ENCODE data around the gene SLC9B2. TPM values are rescaled to one million over a fixed set of nuclear protein-coding genes. Genes with fewer than 3 reads are reported as not detected.

SLC9B2 gene
- total RNA-seq, 1 experiment from 2014 or later, result 22.1 TPM

GRCh38 chr4:103012551-103012950, 64.0 kb downstream of the SLC9B2 start:
- CTCF ChIA-PET, result no interaction called here
- no peaks in the 10 kb centered on the region for H3K27me3 ChIP-seq (replicated peaks; ENCODE audit: control insufficient read depth, insufficient read depth, low read length)

GRCh38 chr4:103012060-103012459, 64.5 kb downstream of the SLC9B2 start:
- no peak overlapping the region for H3K27ac Mint-ChIP-seq (ENCODE audit: unreplicated experiment)

More at GRCh38 chr4:103012551-103012950, 64.0 kb downstream of the SLC9B2 start:
- POLR2A ChIA-PET, result no interaction called here
- H3K27ac Mint-ChIP-seq (ENCODE audit: unreplicated experiment), result no peak overlapping the region
- no peak overlapping the region for H3K4me3 Mint-ChIP-seq (ENCODE audit: unreplicated experiment)
- no TSS peak for BruUV-seq (replicated peaks)
- TF ChIP-seq, protein P1, sequence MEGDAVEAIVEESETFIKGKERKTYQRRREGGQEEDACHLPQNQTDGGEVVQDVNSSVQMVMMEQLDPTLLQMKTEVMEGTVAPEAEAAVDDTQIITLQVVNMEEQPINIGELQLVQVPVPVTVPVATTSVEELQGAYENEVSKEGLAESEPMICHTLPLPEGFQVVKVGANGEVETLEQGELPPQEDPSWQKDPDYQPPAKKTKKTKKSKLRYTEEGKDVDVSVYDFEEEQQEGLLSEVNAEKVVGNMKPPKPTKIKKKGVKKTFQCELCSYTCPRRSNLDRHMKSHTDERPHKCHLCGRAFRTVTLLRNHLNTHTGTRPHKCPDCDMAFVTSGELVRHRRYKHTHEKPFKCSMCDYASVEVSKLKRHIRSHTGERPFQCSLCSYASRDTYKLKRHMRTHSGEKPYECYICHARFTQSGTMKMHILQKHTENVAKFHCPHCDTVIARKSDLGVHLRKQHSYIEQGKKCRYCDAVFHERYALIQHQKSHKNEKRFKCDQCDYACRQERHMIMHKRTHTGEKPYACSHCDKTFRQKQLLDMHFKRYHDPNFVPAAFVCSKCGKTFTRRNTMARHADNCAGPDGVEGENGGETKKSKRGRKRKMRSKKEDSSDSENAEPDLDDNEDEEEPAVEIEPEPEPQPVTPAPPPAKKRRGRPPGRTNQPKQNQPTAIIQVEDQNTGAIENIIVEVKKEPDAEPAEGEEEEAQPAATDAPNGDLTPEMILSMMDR (IDR thresholded peaks at IDR 0.05; ENCODE audit: insufficient read depth in 1 of 2, low read depth in 1 of 2, low read length in 1 of 2, severe bottlenecking in 1 of 2, unreplicated experiment in 1 of 2), result no peak
- intact Hi-C loops (cut with micrococcal nuclease; ENCODE audit: unreplicated experiment), result loop anchor here (10.0 kb wide), 1 partner anchor 668 kb away; the partner anchor contains the start of gene SLC39A8
- no peaks in the 10 kb centered on the region for H3K36me3 Mint-ChIP-seq (ENCODE audit: insufficient read depth, unreplicated experiment)
- H3K9me3 ChIP-seq, result no peaks in the 10 kb centered on the region
- no peaks in the 10 kb centered on the region for H3K9me3 Mint-ChIP-seq (ENCODE audit: unreplicated experiment)
- no peak for DNase-seq
- no peaks in the 10 kb centered on the region for H3K27me3 Mint-ChIP-seq (ENCODE audit: insufficient read depth, unreplicated experiment)
- no peaks in the 10 kb centered on the region for H3K36me3 ChIP-seq (ENCODE audit: control insufficient read depth, insufficient read depth, low read length)
- no peak overlapping the region for H3K4me3 ChIP-seq (ENCODE audit: low read depth, low read length)
- H3K4me1 Mint-ChIP-seq (ENCODE audit: low read depth, unreplicated experiment), result no peaks in the 10 kb centered on the region
- H3K4me1 ChIP-seq, result no peaks in the 10 kb centered on the region; the same call in 1 of the 2 replicates

DNA sequence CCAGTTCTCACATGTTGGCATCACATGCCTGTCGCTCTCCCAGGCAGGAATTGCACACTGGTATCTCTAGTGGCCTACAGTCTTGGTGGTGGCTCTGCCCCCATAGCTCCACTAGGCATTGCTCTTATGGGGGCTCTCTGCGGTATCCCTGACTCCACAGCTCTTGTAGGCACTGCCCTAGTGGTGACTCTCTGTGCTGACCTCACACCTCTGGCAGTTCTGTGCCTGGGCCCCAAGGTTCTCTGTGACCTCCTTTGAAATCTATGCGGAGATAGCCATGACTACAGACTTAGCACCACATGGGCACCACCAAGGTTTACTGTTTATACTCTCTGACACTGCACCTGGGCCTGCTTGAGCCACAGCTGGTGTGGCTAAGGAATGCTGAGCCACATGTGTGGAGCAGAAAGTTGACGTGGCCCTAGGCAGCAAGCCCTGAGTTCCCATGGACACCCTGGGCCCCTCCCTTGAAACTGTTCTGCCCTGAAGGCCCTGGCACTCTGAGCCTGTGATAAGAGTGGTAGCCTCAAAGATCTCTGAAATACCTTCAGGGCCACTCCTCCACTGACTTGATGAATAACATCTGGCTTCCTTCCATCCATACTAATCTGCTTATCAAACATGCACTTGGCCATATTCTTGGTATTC, 65.1 kb downstream of the SLC9B2 start:
- no peaks in the 10 kb centered on the region for H3K9me3 ChIP-seq
- no TSS peak for BruUV-seq (replicated peaks)
- H3K4me3 ChIP-seq (ENCODE audit: low read depth, low read length), result no peak overlapping the region
- TF ChIP-seq, protein P1 (IDR thresholded peaks at IDR 0.05; ENCODE audit: insufficient read depth in 1 of 2, low read depth in 1 of 2, low read length in 1 of 2, severe bottlenecking in 1 of 2, unreplicated experiment in 1 of 2), result no peak
- H3K27me3 Mint-ChIP-seq (ENCODE audit: insufficient read depth, unreplicated experiment), result no peaks in the 10 kb centered on the region
- H3K9me3 Mint-ChIP-seq (ENCODE audit: unreplicated experiment), result no peaks in the 10 kb centered on the region
- no peaks in the 10 kb centered on the region for H3K36me3 ChIP-seq (ENCODE audit: control insufficient read depth, insufficient read depth, low read length)
- POLR2A ChIA-PET, result no interaction called here
- peak in 1 of 2 experiments; percentile 39 for DNase-seq
- H3K4me1 ChIP-seq, result no peaks in the 10 kb centered on the region; the same call in 1 of the 2 replicates
- H3K27me3 ChIP-seq (replicated peaks; ENCODE audit: control insufficient read depth, insufficient read depth, low read length), result no peaks in the 10 kb centered on the region
- H3K4me3 Mint-ChIP-seq (ENCODE audit: unreplicated experiment), result no peak overlapping the region
- no peak overlapping the region for H3K27ac Mint-ChIP-seq (ENCODE audit: unreplicated experiment)
- H3K36me3 Mint-ChIP-seq (ENCODE audit: insufficient read depth, unreplicated experiment), result no peaks in the 10 kb centered on the region
- CTCF ChIA-PET, result no interaction called here
- no peaks in the 10 kb centered on the region for H3K4me1 Mint-ChIP-seq (ENCODE audit: low read depth, unreplicated experiment)
- intact Hi-C loops (cut with micrococcal nuclease; ENCODE audit: unreplicated experiment), result loop anchor here (10.0 kb wide), 1 partner anchor 667 kb away; the partner anchor contains the start of gene SLC39A8

More at GRCh38 chr4:103012060-103012459, 64.5 kb downstream of the SLC9B2 start:
- Histone ChIP-seq H3K27me3 (replicated peaks; ENCODE audit: control insufficient read depth, insufficient read depth, low read length) (no peaks in the 10 kb centered on the region), H3K4me3 (ENCODE audit: low read depth, low read length) (no peak overlapping the region), H3K36me3 (ENCODE audit: control insufficient read depth, insufficient read depth, low read length) (no peaks in the 10 kb centered on the region), H3K4me1 (no peaks in the 10 kb centered on the region; the same call in 1 of the 2 replicates), H3K9me3 (no peaks in the 10 kb centered on the region)
- no TSS peak for BruUV-seq (replicated peaks)
- intact Hi-C loops (cut with micrococcal nuclease; ENCODE audit: unreplicated experiment), result loop anchor here (10.0 kb wide), 1 partner anchor 667 kb away; the partner anchor contains the start of gene SLC39A8
- no peaks in the 10 kb centered on the region for H3K27me3 Mint-ChIP-seq (ENCODE audit: insufficient read depth, unreplicated experiment)
- H3K4me3 Mint-ChIP-seq (ENCODE audit: unreplicated experiment), result no peak overlapping the region
- no peak for DNase-seq
- no peaks in the 10 kb centered on the region for H3K9me3 Mint-ChIP-seq (ENCODE audit: unreplicated experiment)
- TF ChIP-seq, protein P1 (IDR thresholded peaks at IDR 0.05; ENCODE audit: insufficient read depth in 1 of 2, low read depth in 1 of 2, low read length in 1 of 2, severe bottlenecking in 1 of 2, unreplicated experiment in 1 of 2), result no peak
- H3K36me3 Mint-ChIP-seq (ENCODE audit: insufficient read depth, unreplicated experiment), result no peaks in the 10 kb centered on the region
- ChIA-PET CTCF (no interaction called here), POLR2A (no interaction called here)
- H3K4me1 Mint-ChIP-seq (ENCODE audit: low read depth, unreplicated experiment), result no peaks in the 10 kb centered on the region

All from Caco-2 (cell line).